Renal pelvis (tissue), 4 donors: Measurements from ENCODE around the gene CFAP52. TPM values are rescaled to one million over a fixed set of nuclear protein-coding genes. Genes with fewer than 3 reads are reported as not detected.
A peak's percentile ranks its signal among the peaks of the same experiment; 100 is the strongest.
"Not testable (repeated sequence)": the region's sequence is repeated elsewhere in the genome, so short reads cannot be mapped to it uniquely, and the experiment has no call there.

ENCODE experiments used
- DNase-seq: peaks from one replicate; pipeline ENCODE4 v3.0.0-alpha.2; 2013
- polyA plus RNA-seq, 3 donors: library from polyadenylated mRNA; unstranded; fragments of 120-200 nt; gene quantifications; one replicate each; pipeline ENCODE4 v1.2.1, GENCODE V29; 2013; ENCODE audit not compliant: insufficient read length in 3 of 3

CFAP52 gene
- polyA plus RNA-seq, 3 donors = 2.7 to 5.3 (median 4.1) TPM

DNA sequence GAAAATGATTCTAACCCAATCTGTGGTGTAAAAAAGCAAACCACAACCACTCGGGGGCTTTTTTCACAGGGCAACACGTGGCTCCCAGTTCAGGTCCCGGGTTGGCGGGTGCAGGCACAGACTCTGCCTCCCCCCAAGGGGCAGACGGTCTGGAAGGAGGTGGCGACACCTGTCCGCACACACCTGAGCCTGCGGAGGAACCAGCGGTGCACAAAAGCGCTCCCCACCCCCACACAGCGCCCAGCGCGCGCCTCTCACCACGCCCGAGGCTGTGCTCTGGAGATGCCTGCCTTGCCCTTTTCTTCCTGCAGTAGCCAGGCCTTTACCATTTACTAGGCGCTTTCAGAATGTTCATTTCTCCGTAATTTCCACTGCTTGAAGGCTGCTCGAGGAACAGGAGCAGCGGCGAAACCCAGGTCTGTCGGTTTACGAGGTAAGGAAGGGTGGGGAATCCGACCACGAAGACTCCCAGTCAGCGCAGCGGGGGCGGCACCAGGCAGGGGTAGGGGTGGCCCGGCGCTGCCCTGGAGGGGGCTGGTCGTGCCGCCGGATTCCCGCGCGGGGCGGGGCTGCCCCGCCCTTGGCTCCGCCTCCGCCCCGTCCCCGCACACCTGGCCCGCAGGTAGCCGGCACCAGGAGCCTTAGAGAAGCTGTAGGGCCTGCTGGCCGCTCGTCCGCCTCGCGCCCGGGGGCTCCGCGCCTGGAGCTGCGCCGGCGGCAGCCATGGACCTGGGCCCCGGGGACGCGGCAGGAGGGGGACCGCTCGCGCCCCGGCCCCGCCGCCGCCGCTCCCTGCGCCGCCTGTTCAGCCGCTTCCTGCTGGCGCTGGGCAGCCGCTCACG, 68.7 kb downstream of the CFAP52 start, which contains the start of gene USP43:
USP43 (plus strand) TSS at position 608 of the 842 bp plus-strand sequence; CDS start at position 724, 116 bp downstream.
- DNase-seq = peak; percentile 49

DNA sequence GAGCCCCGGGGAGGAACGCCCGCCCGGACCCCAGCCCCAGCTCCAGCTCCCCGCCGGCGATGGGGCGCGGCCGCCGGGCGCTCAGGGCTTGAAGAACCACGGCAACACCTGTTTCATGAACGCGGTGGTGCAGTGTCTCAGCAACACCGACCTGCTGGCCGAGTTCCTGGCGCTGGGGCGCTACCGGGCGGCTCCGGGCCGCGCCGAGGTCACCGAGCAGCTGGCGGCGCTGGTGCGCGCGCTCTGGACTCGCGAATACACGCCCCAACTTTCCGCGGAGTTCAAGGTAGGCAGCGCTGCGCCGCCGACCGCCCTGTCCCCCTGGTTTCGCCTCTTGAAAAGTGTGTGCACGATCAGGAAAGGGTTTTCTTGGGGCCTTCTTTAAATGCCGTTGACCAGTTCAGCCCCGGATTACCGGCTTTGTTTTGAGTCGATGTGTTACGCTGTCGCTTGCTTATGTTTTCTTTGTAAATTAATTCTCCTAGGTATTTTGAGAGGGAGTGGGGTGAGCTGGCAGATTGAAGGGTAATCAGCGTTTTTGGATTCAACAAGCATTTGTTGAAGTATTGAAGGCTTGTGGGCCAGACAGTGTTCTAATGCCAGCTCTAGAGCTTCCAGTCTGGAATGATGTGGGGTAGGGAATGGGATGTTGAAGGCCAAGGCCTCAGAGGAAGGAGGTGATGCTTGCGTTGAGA, 69.6 kb downstream of the CFAP52 start:
- DNase-seq = peak; percentile 50

DNA sequence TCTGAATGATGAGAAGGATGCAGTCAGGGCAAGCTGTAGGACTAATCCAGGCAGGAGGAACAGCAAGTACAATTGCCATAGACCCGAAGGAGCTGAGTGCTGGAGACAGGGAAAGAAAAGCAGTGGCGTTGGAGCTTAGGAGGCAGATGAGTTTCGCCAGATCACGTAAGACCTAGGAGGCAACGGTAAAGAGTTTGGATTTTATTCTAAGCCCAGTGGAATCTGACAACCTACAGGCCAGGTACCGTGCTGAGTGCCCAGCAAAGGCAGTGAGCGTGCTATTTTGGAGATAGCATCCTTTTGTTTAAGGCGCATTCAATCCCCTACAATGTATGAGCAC, 70.1 kb downstream of the CFAP52 start:
- no peak for DNase-seq

DNA sequence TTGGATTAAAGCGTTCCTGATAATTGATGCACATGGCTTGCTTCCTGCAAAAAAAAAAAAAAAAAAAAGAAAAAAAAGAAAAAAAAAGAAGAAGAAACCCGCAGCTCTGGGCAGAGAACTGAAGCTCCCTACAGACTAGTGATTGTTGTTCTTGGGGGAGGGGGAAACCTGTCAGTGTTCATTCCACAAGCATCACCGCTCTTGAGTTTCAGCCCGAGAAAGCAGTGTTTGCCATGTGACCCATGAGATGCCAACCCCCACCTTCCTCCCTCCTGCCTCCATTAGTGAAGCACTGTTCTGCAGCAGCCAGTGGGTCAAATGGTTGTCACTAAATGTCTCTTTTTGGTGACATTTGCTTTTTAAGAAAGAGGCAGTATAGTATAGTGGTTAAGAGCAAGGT, 70.6 kb downstream of the CFAP52 start:
- peak; percentile 73 for DNase-seq

DNA sequence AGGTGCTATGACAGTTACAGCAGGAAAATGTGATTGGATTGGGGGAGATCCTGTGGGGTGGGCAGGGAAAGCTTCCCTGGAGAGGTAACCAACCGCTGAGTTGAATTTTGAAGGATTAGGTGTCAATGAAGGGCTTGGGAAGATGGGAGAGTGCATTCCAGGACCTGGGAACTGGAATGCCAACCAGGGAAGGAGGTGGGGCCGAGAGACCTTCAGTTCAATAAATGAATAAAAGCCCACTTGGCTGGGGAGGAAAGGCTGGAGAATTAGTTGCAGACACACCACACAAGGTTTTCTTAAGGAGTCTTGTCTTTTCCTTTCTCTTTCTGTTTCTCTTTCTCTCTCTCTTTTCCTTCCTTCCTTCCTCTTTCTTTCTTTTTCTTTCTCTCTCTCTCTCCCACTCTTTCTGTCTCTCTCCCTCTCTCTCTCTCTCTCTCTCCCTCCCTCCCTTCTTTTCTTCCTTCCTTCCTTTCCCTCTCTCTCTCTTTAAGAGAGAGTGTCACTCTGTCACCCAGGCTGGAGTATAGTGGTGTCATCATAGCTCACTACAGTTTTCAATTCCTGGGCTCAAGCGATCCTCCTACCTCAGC, 72.2 kb downstream of the CFAP52 start:
- DNase-seq = no peak

DNA sequence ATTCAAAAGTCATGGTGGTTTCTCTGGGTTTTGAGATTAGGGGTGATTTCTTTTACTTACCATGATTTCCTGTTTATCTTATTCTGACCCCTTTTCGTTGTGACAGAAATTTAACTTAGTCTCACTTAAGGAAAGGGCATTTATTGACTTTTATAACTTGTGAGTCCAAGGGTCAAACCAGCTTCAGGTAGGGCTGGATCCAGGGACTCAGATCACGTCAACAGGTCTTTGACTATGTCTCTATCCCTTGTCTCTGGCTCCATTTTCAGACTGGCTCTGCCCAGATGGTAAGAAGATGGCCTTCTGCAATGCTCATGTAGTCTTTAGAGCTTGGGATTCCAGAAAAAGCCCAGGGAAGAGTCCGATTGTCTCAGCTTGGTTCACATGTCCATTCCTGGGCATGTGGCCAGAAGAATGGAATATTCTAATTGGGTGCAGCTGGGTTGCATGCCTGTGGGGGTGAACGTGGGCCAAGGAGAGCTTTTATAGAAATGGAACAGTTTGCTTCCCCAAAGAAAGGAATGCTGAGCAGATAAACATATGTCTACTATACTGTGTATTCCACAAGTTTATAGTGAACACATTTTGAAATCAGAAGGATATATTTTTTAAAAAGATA, 82.3 kb downstream of the CFAP52 start:
- no peak for DNase-seq

DNA sequence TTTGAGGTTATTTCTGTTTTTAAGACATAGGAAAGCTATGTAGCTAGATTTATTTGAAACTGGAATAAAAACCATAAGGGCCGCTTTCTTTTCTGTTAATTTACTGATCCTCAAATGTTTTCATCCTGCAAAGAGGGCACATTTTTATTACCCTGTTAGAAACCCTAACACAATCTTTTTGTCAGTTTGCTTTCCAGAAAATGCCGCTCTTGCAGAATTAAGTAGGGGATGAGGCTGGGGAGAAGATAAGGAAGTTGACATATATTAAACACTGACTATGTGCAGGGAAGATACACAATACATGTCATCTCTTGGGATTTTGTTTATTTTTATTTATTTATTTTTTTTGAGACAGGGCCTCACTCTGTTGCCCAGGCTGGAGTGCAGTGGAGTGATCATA, 84.6 kb downstream of the CFAP52 start:
- DNase-seq = no peak

DNA sequence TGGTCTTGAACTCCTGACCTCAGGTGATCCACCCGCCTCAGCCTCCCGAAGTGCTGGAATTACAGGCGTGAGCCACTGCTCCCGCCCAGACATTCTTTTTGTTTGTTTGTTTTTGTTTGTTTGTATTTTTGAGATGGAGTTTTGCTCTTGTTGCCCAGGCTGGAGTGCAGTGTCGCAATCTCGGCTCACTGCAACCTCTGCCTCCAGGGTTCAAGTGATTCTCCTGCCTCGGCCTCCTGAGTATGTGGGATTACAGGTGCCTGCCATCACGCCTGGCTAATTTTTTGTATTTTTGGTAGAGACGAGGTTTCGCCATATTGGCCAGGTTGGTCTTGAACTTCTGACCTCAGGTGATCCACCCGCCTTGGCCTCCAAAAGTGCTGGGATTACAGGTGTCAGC, 87.1 kb downstream of the CFAP52 start:
- not testable (repeated sequence) for DNase-seq

DNA sequence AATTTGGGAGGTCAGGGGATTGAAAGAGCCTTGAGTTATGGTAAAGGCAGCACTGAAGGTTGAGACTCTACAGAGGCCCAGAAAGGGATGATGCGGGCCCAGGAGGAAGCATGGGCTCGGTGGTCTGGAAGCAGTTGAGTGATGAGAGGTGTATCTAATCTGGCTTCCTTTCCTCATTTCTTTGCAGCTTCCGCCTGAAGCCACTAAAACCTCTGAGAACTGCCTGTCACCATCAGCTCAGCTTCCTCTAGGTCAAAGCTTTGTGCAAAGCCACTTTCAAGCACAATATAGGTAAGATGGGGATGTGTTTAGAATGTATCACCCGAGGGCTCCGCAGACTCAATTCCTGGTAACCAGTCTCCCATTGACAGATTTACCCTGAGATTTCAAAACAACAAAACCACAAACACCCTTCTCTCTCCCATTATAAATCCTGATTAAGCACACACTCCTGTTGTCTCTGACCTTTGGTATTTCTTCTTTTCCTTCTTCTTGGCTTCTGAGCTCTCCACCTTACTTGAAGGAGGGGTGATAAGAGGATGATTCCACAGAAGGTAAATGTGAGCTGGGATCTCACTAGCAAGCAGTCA, 90.1 kb downstream of the CFAP52 start:
- DNase-seq = no peak

DNA sequence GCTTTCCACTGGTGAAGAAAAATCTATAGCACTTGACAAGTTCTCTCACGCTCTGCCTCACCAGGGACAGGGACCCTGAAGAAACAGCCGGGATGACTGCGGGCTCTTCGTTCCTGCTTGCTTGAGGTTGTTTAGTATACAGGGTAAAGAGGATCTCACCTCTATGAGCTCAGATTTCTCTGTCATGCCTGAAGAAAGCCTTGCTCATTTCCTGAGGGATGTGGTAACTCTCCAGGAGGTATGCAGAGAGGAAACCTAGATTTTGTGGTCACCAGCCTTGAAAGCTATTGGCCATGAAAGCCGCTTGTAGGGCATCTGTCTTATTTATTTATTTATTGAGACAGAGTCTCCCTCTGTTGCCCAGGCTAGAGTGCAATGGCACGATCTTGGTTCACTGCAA, 92.1 kb downstream of the CFAP52 start:
- peak; percentile 15 for DNase-seq

DNA sequence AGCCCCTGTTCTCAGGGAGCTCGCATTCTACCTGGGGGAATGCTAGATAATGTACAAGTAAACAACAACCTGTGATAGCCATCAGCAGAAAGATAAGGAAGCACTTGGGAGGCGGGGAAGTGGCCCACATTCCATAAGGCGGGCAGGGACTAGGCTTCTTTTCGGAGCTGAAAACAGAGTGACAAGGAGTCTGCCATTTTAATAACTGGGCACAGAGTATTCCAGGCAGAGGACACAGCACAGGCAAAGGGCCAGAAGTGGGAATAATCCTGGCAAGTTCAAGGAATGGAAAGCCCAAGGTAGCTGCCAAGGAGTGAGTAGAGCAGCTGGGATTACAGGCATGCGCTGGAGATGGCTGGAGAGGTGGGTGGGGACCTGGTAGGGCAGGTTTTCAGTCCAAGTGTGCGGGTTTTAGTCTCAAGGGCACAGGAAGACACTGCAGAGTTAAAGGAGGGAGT, 93.1 kb downstream of the CFAP52 start:
- no peak for DNase-seq

DNA sequence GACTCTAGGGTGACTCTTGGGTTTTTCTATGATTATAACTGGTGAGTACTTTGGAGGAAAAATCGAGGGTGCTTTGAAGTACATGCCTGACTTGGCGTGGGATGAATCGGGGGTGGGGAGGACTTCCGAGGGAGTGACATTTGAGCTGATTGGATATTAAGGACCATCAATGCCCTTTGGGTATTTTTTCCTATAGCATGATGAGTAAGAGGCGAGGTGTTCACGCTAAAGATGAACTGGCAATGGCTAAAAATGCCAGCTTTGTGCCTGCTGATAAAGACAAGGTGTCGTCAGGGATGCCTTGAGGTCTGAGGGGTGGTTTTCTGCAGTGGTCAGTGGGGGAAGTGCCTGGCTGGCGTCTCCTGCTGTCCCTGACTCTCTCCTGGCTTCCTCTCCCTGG, 94.2 kb downstream of the CFAP52 start:
- no peak for DNase-seq

DNA sequence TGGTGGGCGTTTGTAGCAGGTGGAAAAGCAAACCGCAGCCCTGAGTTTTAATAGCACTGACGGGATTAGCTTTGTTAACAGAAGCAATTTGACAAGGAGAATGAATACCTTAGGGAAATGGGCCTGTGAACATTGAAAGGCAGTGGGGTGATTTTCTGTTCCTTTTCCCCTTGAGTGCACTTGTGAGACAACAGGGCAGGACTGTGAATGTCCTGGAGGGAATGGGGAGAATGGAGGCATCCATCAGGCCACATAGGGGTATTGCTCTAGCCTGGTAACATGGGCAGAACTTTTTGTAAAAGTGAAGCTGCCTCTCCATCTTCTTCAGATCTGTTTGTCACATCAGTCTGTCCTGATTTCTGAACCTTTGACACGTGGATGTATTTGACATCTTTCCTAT, 95.1 kb downstream of the CFAP52 start:
- no peak for DNase-seq

DNA sequence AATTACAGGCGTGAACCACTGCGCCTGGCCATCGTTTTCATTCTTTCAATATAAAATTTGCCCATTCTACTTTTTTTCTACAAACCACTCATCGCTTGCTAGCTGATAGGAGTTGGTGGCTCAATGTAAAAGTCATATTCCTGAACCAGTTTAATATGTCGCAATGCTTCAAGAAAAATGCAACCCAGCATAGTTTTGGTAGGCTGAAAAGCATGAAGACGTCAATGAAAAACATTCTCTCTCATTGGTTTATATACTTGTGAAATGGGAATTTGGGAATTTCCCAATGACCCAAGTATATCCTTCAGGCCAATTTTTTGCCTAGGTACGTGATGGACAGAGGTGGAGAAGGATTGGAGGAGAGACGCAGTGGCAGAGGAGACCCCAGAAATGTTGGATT, 95.8 kb downstream of the CFAP52 start:
- DNase-seq = no peak

DNA sequence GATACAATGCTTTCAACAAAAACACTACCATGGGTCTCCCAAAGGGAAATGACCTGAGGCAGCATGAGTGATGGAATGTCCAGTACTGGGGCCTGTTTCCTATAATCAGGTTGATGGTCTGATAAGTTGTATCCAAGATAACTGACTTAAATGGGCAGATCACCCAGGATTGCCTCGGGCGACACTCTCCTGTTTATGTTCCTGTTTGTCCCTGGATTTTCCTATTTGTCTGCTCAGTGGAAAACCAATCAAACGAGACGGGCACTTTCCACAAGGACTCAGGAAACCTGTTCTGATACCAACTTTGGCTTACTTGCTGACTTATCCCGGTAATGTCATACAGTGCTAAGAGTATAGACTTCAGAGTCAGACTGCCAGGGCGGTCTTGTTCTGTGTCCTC, 96.2 kb downstream of the CFAP52 start:
- no peak for DNase-seq

DNA sequence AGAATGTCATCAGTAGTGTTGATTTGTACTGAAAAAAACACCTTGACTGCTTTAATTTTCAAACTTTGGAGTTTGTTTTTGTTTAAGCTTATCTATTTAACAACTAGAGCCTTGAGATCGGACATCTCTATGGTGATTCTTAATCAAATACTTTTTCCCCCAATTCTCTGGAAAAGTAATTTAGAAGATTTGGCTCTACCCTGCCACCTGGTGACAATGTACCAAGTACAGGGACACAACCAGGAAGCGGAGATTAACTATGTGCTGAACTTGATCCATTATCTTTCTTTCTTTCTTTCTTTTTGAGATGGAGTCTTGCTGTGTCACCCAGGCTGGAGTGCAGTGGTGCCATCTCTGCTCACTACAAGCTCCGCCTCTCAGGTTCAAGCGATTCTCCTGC, 99.6 kb downstream of the CFAP52 start:
- no peak for DNase-seq

DNA sequence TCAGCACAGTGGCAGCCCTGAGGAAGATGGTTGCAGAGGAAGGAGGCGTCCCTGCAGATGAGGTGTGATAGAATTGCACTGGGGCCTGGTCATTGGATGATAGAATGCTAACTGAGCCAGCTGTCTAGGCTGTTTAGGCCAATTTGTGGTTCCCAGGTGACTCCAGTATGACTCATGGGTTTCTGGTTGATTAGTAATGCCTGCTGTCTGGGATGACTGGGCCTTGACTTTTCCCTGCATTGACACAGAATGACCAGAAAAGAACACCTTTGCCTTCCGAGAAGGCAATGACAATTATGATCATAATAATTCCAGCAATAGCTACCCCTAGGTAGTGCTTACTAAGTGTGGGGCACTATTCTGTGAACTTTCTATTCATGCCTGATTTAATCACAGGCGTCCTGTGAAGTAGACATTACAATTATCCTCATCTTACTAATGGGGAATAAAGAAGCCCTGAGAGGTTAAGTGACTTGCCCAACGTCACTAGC, 100.4 kb downstream of the CFAP52 start:
- DNase-seq = no peak

DNA sequence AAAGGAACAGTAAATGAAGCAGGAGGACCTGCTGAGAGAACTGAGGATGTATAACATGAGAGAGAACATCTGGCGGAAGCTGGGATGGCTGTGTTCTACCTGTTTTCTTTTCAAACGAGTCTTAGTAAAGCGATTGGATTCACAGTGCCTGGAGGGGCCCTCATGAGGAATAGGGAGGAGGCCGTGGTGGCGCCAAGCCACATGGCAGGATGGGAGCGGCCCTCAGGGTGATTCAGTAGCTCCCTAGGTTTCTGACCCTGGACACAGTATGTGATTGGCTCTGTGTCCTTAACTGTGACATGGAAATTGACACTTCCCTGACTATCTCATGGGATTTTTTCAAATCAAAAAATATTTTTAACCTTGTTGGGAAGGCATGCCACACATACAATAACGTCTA, 101.0 kb downstream of the CFAP52 start:
- DNase-seq = no peak

DNA sequence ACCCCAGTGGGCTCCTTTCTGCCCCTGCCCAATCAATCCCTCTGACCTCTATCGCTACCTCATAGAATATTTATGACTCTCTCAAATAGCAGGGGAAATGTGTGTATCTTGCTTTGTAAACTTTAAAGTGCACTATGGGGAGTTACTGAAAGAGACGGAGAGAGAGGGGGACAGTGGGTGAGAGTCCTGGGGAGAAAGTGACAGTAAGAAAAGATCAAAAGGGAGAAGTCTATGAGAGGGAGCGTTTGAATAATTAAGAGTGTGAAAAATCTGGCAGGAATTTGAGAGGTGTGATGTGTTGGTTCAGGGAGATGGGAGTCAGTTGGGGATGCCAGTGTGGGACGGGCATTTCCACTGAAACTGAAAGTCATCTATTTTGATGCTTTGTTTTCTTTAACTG, 101.5 kb downstream of the CFAP52 start:
- no peak for DNase-seq

DNA sequence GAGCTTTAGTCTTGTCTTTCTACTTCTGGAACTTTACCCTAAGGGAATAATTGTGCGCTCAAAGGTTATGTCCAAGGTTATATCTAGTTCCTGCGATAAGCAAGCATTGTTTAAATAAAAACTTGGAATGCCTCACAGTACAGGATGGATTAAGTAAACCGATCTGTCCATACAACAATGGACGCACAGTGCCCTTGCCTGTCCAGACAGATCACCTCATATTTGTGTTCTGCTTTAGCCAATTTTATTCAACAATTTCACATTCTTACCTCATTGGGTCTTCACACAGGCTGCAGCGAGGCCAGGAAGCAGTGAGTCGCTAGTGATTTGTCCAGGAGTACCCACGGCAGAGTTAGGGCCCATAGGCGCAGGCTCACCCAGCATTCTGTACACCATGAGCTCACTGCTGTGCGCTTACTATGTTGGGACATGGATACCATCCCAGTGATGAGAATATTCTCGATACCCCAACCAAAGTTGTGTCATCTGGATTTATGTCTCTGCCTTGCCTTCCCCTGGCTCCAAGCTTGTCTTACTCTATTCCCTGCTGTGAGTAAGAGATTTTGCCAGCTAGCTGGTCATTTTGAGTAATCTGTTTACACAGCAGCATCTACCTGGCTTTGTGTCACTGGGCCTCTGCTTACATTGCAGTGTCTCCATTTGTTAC, 108.6 kb downstream of the CFAP52 start:
- no peak for DNase-seq
